Urinary bladder (tissue), 4 donors: ENCODE results near the gene TRIM7. TPM values are rescaled to one million over a fixed set of nuclear protein-coding genes. Genes with fewer than 3 reads are reported as not detected.
A peak's percentile ranks its signal among the peaks of the same experiment; 100 is the strongest.

ENCODE experiments used
- DNase-seq: peaks from one replicate; pipeline ENCODE4 v3.0.0-alpha.2; 2015; ENCODE audit errors: extremely low spot score
- H3K27ac ChIP-seq: one replicate; pipeline ENCODE4 v1.5.1; 2013; ENCODE audit warnings: low read depth, mild to moderate bottlenecking, moderate library complexity
- H3K36me3 ChIP-seq: one replicate; pipeline ENCODE4 v1.6.1; 2013; ENCODE audit warnings: mild to moderate bottlenecking, moderate library complexity; ENCODE audit not compliant: insufficient read depth
- H3K4me1 ChIP-seq: one replicate; pipeline ENCODE4 v1.6.1; 2013; ENCODE audit warnings: mild to moderate bottlenecking, moderate library complexity; ENCODE audit not compliant: insufficient read depth
- H3K4me3 ChIP-seq: one replicate; pipeline ENCODE4 v1.5.1; 2013; ENCODE audit warnings: low read depth, low read length
- WGBS: extraction: QIAGEN DNeasy Blood & Tissue Kit; methylation state at CpG from one replicate; pipeline ENCODE4 v1.1.7; 2013; 5-methylcytosine and 5-hydroxymethylcytosine counted together
- polyA plus RNA-seq: library from polyadenylated mRNA; stranded (reverse); fragments of 200-250 nt; gene quantifications from one replicate; pipeline ENCODE4 v1.2.3, GENCODE V29; 2013
- total RNA-seq: library from RNA; depleted of rRNA; stranded (reverse); fragments of >200 nt; gene quantifications from one replicate; pipeline ENCODE4 v1.2.3, GENCODE V29; 2014
- donor health status: healthy with polysubstance abuse.
- donor health status: healthy.

Gene TRIM7
- total RNA-seq (1.2 TPM), polyA plus RNA-seq (3.7 TPM)

- Histone ChIP-seq H3K4me1 (peaks cover 3% of the 10 kb centered on the region), H3K36me3 (no peaks in the 10 kb centered on the region), H3K4me3 (peak within 1 kb of the TSS; percentile 47), H3K27ac (no peak within 1 kb of the TSS)
- WGBS, result 1% methylated on average over 94 of the region's 94 CpGs
- no peak for DNase-seq
Observed at GRCh38 chr5:181204826-181205760, at the start of gene TRIM7. TSS of gene TRIM7 (minus strand) at chr5:181205196. CDS start at chr5:181205110, 86 bp downstream.

GRCh38 chr5:181248277-181248676 is 43.3 kb upstream of the TRIM7 start:
- no peak overlapping the region for H3K27ac ChIP-seq
- no peak for DNase-seq
- H3K36me3 ChIP-seq, result no peaks in the 10 kb centered on the region
- no peak overlapping the region for H3K4me3 ChIP-seq
- 76% methylated on average over 4 of the region's 4 CpGs for WGBS
- peaks cover 2% of the 10 kb centered on the region for H3K4me1 ChIP-seq

- H3K4me3 ChIP-seq, result peak overlapping the region; percentile 78
- H3K27ac ChIP-seq, result peak overlapping the region; percentile 90
- peak; percentile 76 for DNase-seq
- under 1% methylated on average over 55 of the region's 55 CpGs for WGBS
- peaks cover 2% of the 10 kb centered on the region for H3K4me1 ChIP-seq
- H3K36me3 ChIP-seq, result peaks cover 5% of the 10 kb centered on the region
Observed at GRCh38 chr5:181246276-181247049, 41.5 kb upstream of the TRIM7 start.

- peak overlapping the region; percentile 90 for H3K27ac ChIP-seq
- peaks cover 2% of the 10 kb centered on the region for H3K4me1 ChIP-seq
- peak overlapping the region; percentile 78 for H3K4me3 ChIP-seq
- 33% methylated on average over 34 of the region's 34 CpGs for WGBS
- no peak for DNase-seq
- H3K36me3 ChIP-seq, result peaks cover 6% of the 10 kb centered on the region
Observed at GRCh38 chr5:181245427-181246275, 40.7 kb upstream of the TRIM7 start.

- Histone ChIP-seq H3K4me3 (peak within 1 kb of the TSS; percentile 66), H3K27ac (peak within 1 kb of the TSS; percentile 77), H3K36me3 (peaks cover 6% of the 10 kb centered on the region), H3K4me1 (peaks cover 2% of the 10 kb centered on the region)
- DNase-seq, result peak; percentile 91
- under 1% methylated on average over 50 of the region's 50 CpGs for WGBS
Observed at GRCh38 chr5:181243564-181244343, 38.8 kb upstream of the TRIM7 start, which contains the start of gene RACK1. TSS of gene RACK1 (minus strand) at chr5:181243906. CDS start at chr5:181243800, 106 bp downstream.

- WGBS, result 1% methylated on average over 25 of the region's 25 CpGs
- Histone ChIP-seq H3K27ac (peak overlapping the region; percentile 77), H3K4me3 (peak overlapping the region; percentile 66), H3K4me1 (peaks cover 2% of the 10 kb centered on the region), H3K36me3 (peaks cover 6% of the 10 kb centered on the region)
- no peak for DNase-seq
Observed at GRCh38 chr5:181243018-181243563, 38.1 kb upstream of the TRIM7 start.

GRCh38 chr5:181242031-181242451 is 37.0 kb upstream of the TRIM7 start:
- no peak for DNase-seq
- H3K4me1 ChIP-seq, result peaks cover 2% of the 10 kb centered on the region
- no peak overlapping the region for H3K27ac ChIP-seq
- H3K4me3 ChIP-seq, result no peak overlapping the region
- H3K36me3 ChIP-seq, result peaks cover 6% of the 10 kb centered on the region
- 37% methylated on average over 6 of the region's 6 CpGs for WGBS

- Histone ChIP-seq H3K27ac (no peak overlapping the region), H3K4me1 (peaks cover 2% of the 10 kb centered on the region), H3K36me3 (peaks cover 6% of the 10 kb centered on the region), H3K4me3 (no peak overlapping the region)
- WGBS, result 51% methylated on average over 6 of the region's 6 CpGs
- DNase-seq, result no peak
Observed at GRCh38 chr5:181241393-181241975, 36.5 kb upstream of the TRIM7 start.

GRCh38 chr5:181239062-181239663 is 34.2 kb upstream of the TRIM7 start:
- no peaks in the 10 kb centered on the region for H3K4me1 ChIP-seq
- peaks cover 6% of the 10 kb centered on the region for H3K36me3 ChIP-seq
- no peak for DNase-seq
- no peak overlapping the region for H3K4me3 ChIP-seq
- no peak overlapping the region for H3K27ac ChIP-seq
- WGBS, result 93% methylated on average over 9 of the region's 9 CpGs

GRCh38 chr5:181237729-181238385 is 32.9 kb upstream of the TRIM7 start:
- Histone ChIP-seq H3K27ac (no peak overlapping the region), H3K36me3 (peaks cover 6% of the 10 kb centered on the region), H3K4me3 (no peak overlapping the region), H3K4me1 (no peaks in the 10 kb centered on the region)
- WGBS, result 88% methylated on average over 5 of the region's 5 CpGs
- DNase-seq, result no peak

GRCh38 chr5:181236954-181237641 is 32.1 kb upstream of the TRIM7 start:
- H3K4me1 ChIP-seq, result no peaks in the 10 kb centered on the region
- peak overlapping the region; percentile 42 for H3K27ac ChIP-seq
- 88% methylated on average over 10 of the region's 10 CpGs for WGBS
- H3K4me3 ChIP-seq, result no peak overlapping the region
- DNase-seq, result no peak
- H3K36me3 ChIP-seq, result peaks cover 6% of the 10 kb centered on the region
